ENCODE results near the gene SEL1L3.

Gene SEL1L3

GRCh38 chr4:25755911-25756310 lies 106.9 kb downstream of the SEL1L3 start:
- TF ChIP-seq CTCF (IDR thresholded peaks at IDR 0.05; ENCODE audit: control extremely low read depth, extremely low read depth, low read depth, missing control alignments), result no peak
- ChIA-PET POLR2A (no interaction called here), CTCF (interaction anchor here (0.9 to 2.7 kb wide), 5 partner anchors 8 to 316 kb away, joined by 3 to 11 read pairs (median 8); no protein-coding TSS in a partner anchor)
- no peak for DNase-seq (ENCODE audit: extremely low spot score)

GRCh38 chr4:25753239-25753638 lies 109.5 kb downstream of the SEL1L3 start:
- no peak for DNase-seq (ENCODE audit: extremely low spot score)
- CTCF ChIA-PET, result interaction anchor here (1.2 to 1.6 kb wide), 2 partner anchors 21 to 31 kb away, joined by 3 to 5 read pairs; no protein-coding TSS in a partner anchor
- no peak for TF ChIP-seq CTCF (IDR thresholded peaks at IDR 0.05; ENCODE audit: control extremely low read depth, extremely low read depth, low read depth, missing control alignments)
- POLR2A ChIA-PET, result no interaction called here

- no peak for TF ChIP-seq CTCF (IDR thresholded peaks at IDR 0.05; ENCODE audit: control extremely low read depth, extremely low read depth, low read depth, missing control alignments)
- CTCF ChIA-PET, result interaction anchor here (1.5 to 1.6 kb wide), 3 partner anchors 11 to 279 kb away, joined by 3 to 8 read pairs (median 4); no protein-coding TSS in a partner anchor
- no peak for DNase-seq (ENCODE audit: extremely low spot score)
- POLR2A ChIA-PET, result no interaction called here
Observed at GRCh38 chr4:25750874-25751273, 111.9 kb downstream of the SEL1L3 start.

- DNase-seq (ENCODE audit: extremely low spot score), result no peak
- ChIA-PET POLR2A (no interaction called here), CTCF (no interaction called here)
- no peak for TF ChIP-seq CTCF (IDR thresholded peaks at IDR 0.05; ENCODE audit: control extremely low read depth, extremely low read depth, low read depth, missing control alignments)
Observed at GRCh38 chr4:25749150-25749794, 113.5 kb downstream of the SEL1L3 start.

GRCh38 chr4:25743971-25744370 lies 118.8 kb downstream of the SEL1L3 start:
- no peak for DNase-seq (ENCODE audit: extremely low spot score)
- ChIA-PET POLR2A (no interaction called here), CTCF (interaction anchor here (3.0 kb wide), 1 partner anchor 12 kb away, joined by 10 read pairs; no protein-coding TSS in a partner anchor)
- TF ChIP-seq CTCF (IDR thresholded peaks at IDR 0.05; ENCODE audit: control extremely low read depth, extremely low read depth, low read depth, missing control alignments), result no peak

GRCh38 chr4:25729564-25729963 lies 133.2 kb downstream of the SEL1L3 start:
- ChIA-PET POLR2A (no interaction called here), CTCF (no interaction called here)
- DNase-seq (ENCODE audit: extremely low spot score), result no peak
- TF ChIP-seq CTCF (IDR thresholded peaks at IDR 0.05; ENCODE audit: control extremely low read depth, extremely low read depth, low read depth, missing control alignments), result no peak
